DOHH2 (cell line): ENCODE data around the gene PNN.

ENCODE experiments used
- EZH2phosphoT487 ChIP-seq: fragments of 200-600 bp; sonication (generic); IDR thresholded peaks from 2 replicates; pipeline ENCODE4 v1.6.1; 2017; ENCODE audit warnings: borderline replicate concordance, mild to moderate bottlenecking, antibody characterized with exemption, low read length, moderate library complexity, mixed read lengths
- TF ChIP-seq, protein P1 (sequence below): fragments of 200-600 bp; sonication (generic); IDR thresholded peaks from one replicate; pipeline ENCODE4 v1.5.1; 2014; ENCODE audit warnings: antibody characterized with exemption, mild to moderate bottlenecking, low read depth, low read length; ENCODE audit not compliant: poor library complexity, severe bottlenecking

DNA sequence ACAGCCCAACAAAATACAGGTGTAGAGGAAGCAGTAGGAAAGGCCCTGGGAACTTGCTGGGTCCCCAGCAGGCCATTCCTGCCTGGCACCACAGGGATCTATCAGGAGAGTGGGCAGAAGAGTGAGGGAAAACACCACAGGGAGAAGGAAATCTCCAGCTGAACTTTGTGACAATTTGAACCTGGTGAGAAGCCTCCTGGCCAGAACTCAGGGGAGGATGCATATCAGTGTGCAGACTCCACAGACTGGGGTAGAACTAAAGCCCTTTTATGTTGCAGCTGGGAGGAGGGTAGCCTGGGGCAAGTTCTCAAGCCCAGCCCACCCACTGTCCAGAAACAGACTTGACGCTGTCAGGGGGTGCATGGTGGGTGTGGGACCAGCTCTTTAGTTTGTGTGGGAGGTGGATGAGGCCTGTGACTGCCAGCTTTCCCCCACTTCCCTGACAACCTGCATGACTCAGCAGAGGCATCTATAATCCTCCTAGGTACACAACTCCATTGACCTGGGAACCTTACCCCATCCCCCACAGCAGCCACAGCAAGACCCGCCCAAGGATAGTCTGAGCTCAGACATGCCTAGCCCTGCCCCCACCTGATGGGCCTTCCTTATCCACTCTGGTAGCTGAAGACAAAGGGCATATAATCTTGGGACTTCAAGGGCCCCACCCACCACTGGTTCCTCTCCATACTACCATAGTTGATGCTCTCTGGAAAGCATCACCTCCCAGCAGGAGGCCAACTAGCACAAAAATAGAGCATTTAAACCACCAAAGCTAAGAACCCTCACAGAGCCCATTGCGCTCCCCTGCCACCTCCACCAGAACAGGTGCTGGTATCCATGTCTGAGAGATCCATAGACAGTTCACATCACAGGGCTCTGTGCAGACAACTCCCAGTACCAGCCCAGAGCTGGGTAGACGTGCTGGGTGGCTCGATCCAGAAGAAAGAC, 28.9 kb downstream of the PNN start:
- TF ChIP-seq, protein P1, sequence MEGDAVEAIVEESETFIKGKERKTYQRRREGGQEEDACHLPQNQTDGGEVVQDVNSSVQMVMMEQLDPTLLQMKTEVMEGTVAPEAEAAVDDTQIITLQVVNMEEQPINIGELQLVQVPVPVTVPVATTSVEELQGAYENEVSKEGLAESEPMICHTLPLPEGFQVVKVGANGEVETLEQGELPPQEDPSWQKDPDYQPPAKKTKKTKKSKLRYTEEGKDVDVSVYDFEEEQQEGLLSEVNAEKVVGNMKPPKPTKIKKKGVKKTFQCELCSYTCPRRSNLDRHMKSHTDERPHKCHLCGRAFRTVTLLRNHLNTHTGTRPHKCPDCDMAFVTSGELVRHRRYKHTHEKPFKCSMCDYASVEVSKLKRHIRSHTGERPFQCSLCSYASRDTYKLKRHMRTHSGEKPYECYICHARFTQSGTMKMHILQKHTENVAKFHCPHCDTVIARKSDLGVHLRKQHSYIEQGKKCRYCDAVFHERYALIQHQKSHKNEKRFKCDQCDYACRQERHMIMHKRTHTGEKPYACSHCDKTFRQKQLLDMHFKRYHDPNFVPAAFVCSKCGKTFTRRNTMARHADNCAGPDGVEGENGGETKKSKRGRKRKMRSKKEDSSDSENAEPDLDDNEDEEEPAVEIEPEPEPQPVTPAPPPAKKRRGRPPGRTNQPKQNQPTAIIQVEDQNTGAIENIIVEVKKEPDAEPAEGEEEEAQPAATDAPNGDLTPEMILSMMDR, result no peak
- TF ChIP-seq EZH2phosphoT487, result no peak
